Measurements from ENCODE around the gene NRXN3.

DNA sequence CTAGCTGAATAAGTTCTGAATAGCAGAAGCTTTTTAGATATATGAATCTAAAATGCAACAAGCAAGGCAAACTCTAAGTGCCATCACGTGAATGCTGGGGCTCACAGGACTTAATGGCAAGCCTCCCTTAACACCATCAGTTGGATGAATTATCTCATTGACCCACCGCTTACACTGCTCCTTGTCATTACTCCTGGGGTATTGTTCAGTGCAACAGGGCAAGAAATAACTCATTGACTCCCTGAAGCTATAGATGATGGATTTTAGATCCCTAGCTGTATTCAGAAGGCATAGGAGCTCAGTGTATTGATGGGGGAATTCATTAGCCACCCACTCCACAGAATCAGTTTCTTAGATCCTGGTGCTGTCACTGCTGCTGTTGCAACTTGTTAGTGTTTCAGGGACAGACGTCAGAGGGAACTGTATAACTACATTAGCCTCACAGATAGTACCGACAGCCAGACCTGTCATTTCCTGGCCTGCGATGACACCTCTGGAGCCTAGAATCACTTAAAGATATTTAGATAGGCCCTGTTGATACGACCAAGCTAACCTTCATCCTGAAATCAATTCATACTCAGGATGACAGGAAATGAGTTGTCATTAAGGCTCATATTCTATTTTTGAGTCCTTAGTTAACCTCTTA is 1305.8 kb downstream of the NRXN3 start:
- TF ChIP-seq ZNF121 (tag by site-specific recombination; IDR thresholded peaks at IDR 0.05) (no peak), KLF10 (tag by site-specific recombination; IDR thresholded peaks at IDR 0.05) (no peak), ZNF184 (tag by site-specific recombination; IDR thresholded peaks at IDR 0.05) (no peak), ZNF626 (tag by site-specific recombination; IDR thresholded peaks at IDR 0.05) (no peak), ZFP41 (tag by site-specific recombination; IDR thresholded peaks at IDR 0.05; ENCODE audit: borderline replicate concordance) (no peak)
- TF ChIP-seq, protein P1, sequence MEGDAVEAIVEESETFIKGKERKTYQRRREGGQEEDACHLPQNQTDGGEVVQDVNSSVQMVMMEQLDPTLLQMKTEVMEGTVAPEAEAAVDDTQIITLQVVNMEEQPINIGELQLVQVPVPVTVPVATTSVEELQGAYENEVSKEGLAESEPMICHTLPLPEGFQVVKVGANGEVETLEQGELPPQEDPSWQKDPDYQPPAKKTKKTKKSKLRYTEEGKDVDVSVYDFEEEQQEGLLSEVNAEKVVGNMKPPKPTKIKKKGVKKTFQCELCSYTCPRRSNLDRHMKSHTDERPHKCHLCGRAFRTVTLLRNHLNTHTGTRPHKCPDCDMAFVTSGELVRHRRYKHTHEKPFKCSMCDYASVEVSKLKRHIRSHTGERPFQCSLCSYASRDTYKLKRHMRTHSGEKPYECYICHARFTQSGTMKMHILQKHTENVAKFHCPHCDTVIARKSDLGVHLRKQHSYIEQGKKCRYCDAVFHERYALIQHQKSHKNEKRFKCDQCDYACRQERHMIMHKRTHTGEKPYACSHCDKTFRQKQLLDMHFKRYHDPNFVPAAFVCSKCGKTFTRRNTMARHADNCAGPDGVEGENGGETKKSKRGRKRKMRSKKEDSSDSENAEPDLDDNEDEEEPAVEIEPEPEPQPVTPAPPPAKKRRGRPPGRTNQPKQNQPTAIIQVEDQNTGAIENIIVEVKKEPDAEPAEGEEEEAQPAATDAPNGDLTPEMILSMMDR (tag by site-specific recombination; IDR thresholded peaks at IDR 0.05) = no peak
- TF ChIP-seq, protein P2, sequence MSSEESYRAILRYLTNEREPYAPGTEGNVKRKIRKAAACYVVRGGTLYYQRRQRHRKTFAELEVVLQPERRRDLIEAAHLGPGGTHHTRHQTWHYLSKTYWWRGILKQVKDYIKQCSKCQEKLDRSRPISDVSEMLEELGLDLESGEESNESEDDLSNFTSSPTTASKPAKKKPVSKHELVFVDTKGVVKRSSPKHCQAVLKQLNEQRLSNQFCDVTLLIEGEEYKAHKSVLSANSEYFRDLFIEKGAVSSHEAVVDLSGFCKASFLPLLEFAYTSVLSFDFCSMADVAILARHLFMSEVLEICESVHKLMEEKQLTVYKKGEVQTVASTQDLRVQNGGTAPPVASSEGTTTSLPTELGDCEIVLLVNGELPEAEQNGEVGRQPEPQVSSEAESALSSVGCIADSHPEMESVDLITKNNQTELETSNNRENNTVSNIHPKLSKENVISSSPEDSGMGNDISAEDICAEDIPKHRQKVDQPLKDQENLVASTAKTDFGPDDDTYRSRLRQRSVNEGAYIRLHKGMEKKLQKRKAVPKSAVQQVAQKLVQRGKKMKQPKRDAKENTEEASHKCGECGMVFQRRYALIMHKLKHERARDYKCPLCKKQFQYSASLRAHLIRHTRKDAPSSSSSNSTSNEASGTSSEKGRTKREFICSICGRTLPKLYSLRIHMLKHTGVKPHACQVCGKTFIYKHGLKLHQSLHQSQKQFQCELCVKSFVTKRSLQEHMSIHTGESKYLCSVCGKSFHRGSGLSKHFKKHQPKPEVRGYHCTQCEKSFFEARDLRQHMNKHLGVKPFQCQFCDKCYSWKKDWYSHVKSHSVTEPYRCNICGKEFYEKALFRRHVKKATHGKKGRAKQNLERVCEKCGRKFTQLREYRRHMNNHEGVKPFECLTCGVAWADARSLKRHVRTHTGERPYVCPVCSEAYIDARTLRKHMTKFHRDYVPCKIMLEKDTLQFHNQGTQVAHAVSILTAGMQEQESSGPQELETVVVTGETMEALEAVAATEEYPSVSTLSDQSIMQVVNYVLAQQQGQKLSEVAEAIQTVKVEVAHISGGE (tag by site-specific recombination; conservative IDR thresholded peaks at IDR 0.05; ENCODE audit: low read depth) = no peak
- TF ChIP-seq, protein P3, sequence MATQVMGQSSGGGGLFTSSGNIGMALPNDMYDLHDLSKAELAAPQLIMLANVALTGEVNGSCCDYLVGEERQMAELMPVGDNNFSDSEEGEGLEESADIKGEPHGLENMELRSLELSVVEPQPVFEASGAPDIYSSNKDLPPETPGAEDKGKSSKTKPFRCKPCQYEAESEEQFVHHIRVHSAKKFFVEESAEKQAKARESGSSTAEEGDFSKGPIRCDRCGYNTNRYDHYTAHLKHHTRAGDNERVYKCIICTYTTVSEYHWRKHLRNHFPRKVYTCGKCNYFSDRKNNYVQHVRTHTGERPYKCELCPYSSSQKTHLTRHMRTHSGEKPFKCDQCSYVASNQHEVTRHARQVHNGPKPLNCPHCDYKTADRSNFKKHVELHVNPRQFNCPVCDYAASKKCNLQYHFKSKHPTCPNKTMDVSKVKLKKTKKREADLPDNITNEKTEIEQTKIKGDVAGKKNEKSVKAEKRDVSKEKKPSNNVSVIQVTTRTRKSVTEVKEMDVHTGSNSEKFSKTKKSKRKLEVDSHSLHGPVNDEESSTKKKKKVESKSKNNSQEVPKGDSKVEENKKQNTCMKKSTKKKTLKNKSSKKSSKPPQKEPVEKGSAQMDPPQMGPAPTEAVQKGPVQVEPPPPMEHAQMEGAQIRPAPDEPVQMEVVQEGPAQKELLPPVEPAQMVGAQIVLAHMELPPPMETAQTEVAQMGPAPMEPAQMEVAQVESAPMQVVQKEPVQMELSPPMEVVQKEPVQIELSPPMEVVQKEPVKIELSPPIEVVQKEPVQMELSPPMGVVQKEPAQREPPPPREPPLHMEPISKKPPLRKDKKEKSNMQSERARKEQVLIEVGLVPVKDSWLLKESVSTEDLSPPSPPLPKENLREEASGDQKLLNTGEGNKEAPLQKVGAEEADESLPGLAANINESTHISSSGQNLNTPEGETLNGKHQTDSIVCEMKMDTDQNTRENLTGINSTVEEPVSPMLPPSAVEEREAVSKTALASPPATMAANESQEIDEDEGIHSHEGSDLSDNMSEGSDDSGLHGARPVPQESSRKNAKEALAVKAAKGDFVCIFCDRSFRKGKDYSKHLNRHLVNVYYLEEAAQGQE (tag by site-specific recombination; IDR thresholded peaks at IDR 0.05) = no peak
